HEK293 (cell line): ENCODE data around the gene LAD1.

Source experiments
- CTCF ChIA-PET: fragments of 350-600 bp; formaldehyde crosslinking; extraction: SDS; loops from one replicate; lab custom pipeline; 2021; ENCODE audit warnings: antibody characterized with exemption; lab: Yijun Ruan, JAX
- POLR2A ChIA-PET: fragments of 300-600 bp; formaldehyde crosslinking; extraction: SDS; loops from one replicate; lab custom pipeline; 2020; ENCODE audit warnings: antibody characterized with exemption, inconsistent platforms; lab: Yijun Ruan, JAX
- H3K27ac ChIP-seq: fragments of 200-500 bp; sonication (Bioruptor generic); 2 replicates; pipeline ENCODE4 v1.5.1; 2014; ENCODE audit warnings: low read depth, low read length, control low read depth, inconsistent platforms; ENCODE audit errors: extremely low read depth
- H3K36me3 ChIP-seq, 2 experiments: fragments of 200-500 bp in 1 of 2; sonication (Bioruptor generic) in 1 of 2; 1 replicate in 1 of 2; 2 replicates in 1 of 2; pipeline ENCODE4 v1.5.1; 2014 to 2017; ENCODE audit warnings: inconsistent platforms in 2 of 2, low read length in 2 of 2; ENCODE audit not compliant: control insufficient read depth in 2 of 2, insufficient read depth in 1 of 2
- H3K4me1 ChIP-seq: fragments of 200-500 bp; sonication (Bioruptor generic); 2 replicates; pipeline ENCODE4 v1.5.1; 2014; ENCODE audit warnings: mild to moderate bottlenecking, low read length, inconsistent platforms; ENCODE audit not compliant: control insufficient read depth, insufficient read depth
- H3K4me3 ChIP-seq: 2 replicates; pipeline ENCODE4 v1.5.1; 2011; ENCODE audit warnings: low read depth, mild to moderate bottlenecking, control low read depth, low read length, moderate library complexity
- H3K9me3 ChIP-seq: fragments of 200-500 bp; sonication (Bioruptor generic); 2 replicates; pipeline ENCODE4 v1.5.1; 2014; ENCODE audit warnings: low read depth, low read length, inconsistent platforms; ENCODE audit not compliant: control insufficient read depth, insufficient read depth
- BCL11A ChIP-seq: fragments of 450-650 bp; formaldehyde crosslinking; IDR thresholded peaks from 2 replicates; pipeline ENCODE4 v1.5.1; 2016; ENCODE audit warnings: low read depth, missing biosample characterization, missing genetic modification characterization
- GFI1B ChIP-seq: fragments of 450-650 bp; formaldehyde crosslinking; IDR thresholded peaks from 2 replicates; pipeline ENCODE4 v1.5.1; 2016; ENCODE audit warnings: missing biosample characterization, missing genetic modification characterization
- TCF7L2 ChIP-seq: IDR thresholded peaks from 2 replicates; pipeline ENCODE4 v1.6.1; 2011; ENCODE audit warnings: low read depth, mild to moderate bottlenecking, inconsistent platforms, low read length, moderate library complexity, borderline replicate concordance
- WT1 ChIP-seq: fragments of 450-650 bp; formaldehyde crosslinking; IDR thresholded peaks from 2 replicates; pipeline ENCODE4 v1.5.1; 2016; ENCODE audit warnings: missing biosample characterization, missing genetic modification characterization
- ZBTB21 ChIP-seq: fragments of 450-650 bp; formaldehyde crosslinking; IDR thresholded peaks from 2 replicates; pipeline ENCODE4 v1.5.1; 2017; ENCODE audit warnings: missing biosample characterization, missing genetic modification characterization
- ZBTB7A ChIP-seq: fragments of 450-650 bp; formaldehyde crosslinking; IDR thresholded peaks from 2 replicates; pipeline ENCODE4 v1.5.1; 2016; ENCODE audit warnings: low read depth, missing biosample characterization, missing genetic modification characterization
- ZEB2 ChIP-seq: fragments of 450-650 bp; formaldehyde crosslinking; IDR thresholded peaks from 2 replicates; pipeline ENCODE4 v1.5.1; 2016; ENCODE audit warnings: missing biosample characterization, missing genetic modification characterization
- ZNF223 ChIP-seq: fragments of 450-650 bp; formaldehyde crosslinking; IDR thresholded peaks from 2 replicates; pipeline ENCODE4 v1.5.1; 2016; ENCODE audit warnings: missing biosample characterization, missing genetic modification characterization
- ZNF274 ChIP-seq, 2 experiments: fragments of 200-500 bp in 1 of 2; fragments of 450-650 bp in 1 of 2; sonication (Bioruptor generic) in 1 of 2; formaldehyde crosslinking in 1 of 2; IDR thresholded peaks; 2 replicates each; pipeline versions ENCODE4 v1.5.1 to v1.6.1; 2014 to 2016; ENCODE audit warnings: borderline replicate concordance in 1 of 2, inconsistent platforms in 1 of 2, low read length in 1 of 2, missing biosample characterization in 1 of 2, missing genetic modification characterization in 1 of 2
- ZNF280D ChIP-seq: fragments of 450-650 bp; formaldehyde crosslinking; IDR thresholded peaks from 2 replicates; pipeline ENCODE4 v1.5.1; 2016; ENCODE audit warnings: missing biosample characterization, missing genetic modification characterization
- ZNF341 ChIP-seq: fragments of 450-650 bp; formaldehyde crosslinking; IDR thresholded peaks from 2 replicates; pipeline ENCODE4; 2016; ENCODE audit warnings: low read depth, missing biosample characterization, missing genetic modification characterization
- ZNF350 ChIP-seq: fragments of 450-650 bp; formaldehyde crosslinking; IDR thresholded peaks from 2 replicates; pipeline ENCODE4 v1.5.0; 2017; ENCODE audit warnings: missing biosample characterization, mild to moderate bottlenecking, missing genetic modification characterization
- ZNF404 ChIP-seq: fragments of 450-650 bp; formaldehyde crosslinking; IDR thresholded peaks from 2 replicates; pipeline ENCODE4 v1.5.1; 2017; ENCODE audit warnings: missing biosample characterization, missing genetic modification characterization
- ZNF433 ChIP-seq: fragments of 450-650 bp; formaldehyde crosslinking; IDR thresholded peaks from 2 replicates; pipeline ENCODE4 v1.5.1; 2016; ENCODE audit warnings: missing biosample characterization, missing genetic modification characterization, low read depth
- ZNF449 ChIP-seq: fragments of 450-650 bp; formaldehyde crosslinking; IDR thresholded peaks from 2 replicates; pipeline ENCODE4 v1.5.1; 2017; ENCODE audit warnings: missing biosample characterization, mild to moderate bottlenecking, missing genetic modification characterization, moderate library complexity
- ZNF624 ChIP-seq: fragments of 450-650 bp; formaldehyde crosslinking; IDR thresholded peaks from 2 replicates; pipeline ENCODE4 v1.5.1; 2017; ENCODE audit warnings: missing biosample characterization, missing genetic modification characterization
- ZNF664 ChIP-seq: fragments of 450-650 bp; formaldehyde crosslinking; IDR thresholded peaks from 2 replicates; pipeline ENCODE4 v1.5.1; 2016; ENCODE audit warnings: missing biosample characterization, missing genetic modification characterization
- ZNF76 ChIP-seq: fragments of 450-650 bp; formaldehyde crosslinking; IDR thresholded peaks from 2 replicates; pipeline ENCODE4; 2016; ENCODE audit warnings: low read depth, missing biosample characterization, missing genetic modification characterization, borderline replicate concordance
- ZNF785 ChIP-seq: fragments of 450-650 bp; formaldehyde crosslinking; IDR thresholded peaks from 2 replicates; pipeline ENCODE4 v1.5.1; 2016; ENCODE audit warnings: missing biosample characterization, missing genetic modification characterization
- TF ChIP-seq, protein P1 (sequence below): fragments of 450-650 bp; formaldehyde crosslinking; IDR thresholded peaks from 2 replicates; pipeline ENCODE4 v1.5.1; 2016; ENCODE audit warnings: missing biosample characterization, missing genetic modification characterization, borderline replicate concordance
- TF ChIP-seq, protein P2 (sequence below): fragments of 450-650 bp; formaldehyde crosslinking; IDR thresholded peaks from 2 replicates; pipeline ENCODE4 v1.5.1; 2016; ENCODE audit warnings: missing biosample characterization, missing genetic modification characterization
- TF ChIP-seq, protein P3 (sequence below): fragments of 450-650 bp; formaldehyde crosslinking; IDR thresholded peaks from 2 replicates; pipeline ENCODE4 v1.5.1; 2016; ENCODE audit warnings: missing biosample characterization, missing genetic modification characterization, low read depth

LAD1 gene

DNA sequence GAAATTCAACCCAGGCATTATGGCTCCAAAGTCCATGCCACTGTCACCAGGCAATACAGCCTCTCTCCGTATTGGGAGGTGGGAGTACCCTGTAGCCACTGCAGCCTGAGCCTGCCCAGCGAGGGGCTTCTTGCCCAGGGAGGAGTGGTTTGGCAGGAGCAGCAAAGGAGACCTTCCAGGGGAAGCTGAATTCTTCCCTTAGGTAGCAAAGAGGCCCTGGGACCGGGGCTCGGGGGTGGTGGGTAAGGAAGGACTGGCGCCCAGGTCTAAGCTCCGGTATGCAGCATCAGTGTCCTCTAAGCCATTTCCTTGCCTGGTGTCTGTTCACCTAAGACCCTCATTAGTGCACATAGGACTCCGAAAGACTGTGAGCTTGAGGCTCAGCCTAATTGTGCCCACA, 38.6 kb downstream of the LAD1 start:
- TF ChIP-seq ZNF785 (tag by site-specific recombination) (no peak), TCF7L2 (no peak), BCL11A (tag by site-specific recombination) (no peak), ZNF624 (tag by site-specific recombination) (no peak), ZBTB21 (tag by site-specific recombination) (no peak), ZNF223 (tag by site-specific recombination) (no peak), WT1 (tag by site-specific recombination) (no peak), GFI1B (tag by site-specific recombination) (no peak), ZNF449 (tag by site-specific recombination) (no peak)
- TF ChIP-seq, protein P1, sequence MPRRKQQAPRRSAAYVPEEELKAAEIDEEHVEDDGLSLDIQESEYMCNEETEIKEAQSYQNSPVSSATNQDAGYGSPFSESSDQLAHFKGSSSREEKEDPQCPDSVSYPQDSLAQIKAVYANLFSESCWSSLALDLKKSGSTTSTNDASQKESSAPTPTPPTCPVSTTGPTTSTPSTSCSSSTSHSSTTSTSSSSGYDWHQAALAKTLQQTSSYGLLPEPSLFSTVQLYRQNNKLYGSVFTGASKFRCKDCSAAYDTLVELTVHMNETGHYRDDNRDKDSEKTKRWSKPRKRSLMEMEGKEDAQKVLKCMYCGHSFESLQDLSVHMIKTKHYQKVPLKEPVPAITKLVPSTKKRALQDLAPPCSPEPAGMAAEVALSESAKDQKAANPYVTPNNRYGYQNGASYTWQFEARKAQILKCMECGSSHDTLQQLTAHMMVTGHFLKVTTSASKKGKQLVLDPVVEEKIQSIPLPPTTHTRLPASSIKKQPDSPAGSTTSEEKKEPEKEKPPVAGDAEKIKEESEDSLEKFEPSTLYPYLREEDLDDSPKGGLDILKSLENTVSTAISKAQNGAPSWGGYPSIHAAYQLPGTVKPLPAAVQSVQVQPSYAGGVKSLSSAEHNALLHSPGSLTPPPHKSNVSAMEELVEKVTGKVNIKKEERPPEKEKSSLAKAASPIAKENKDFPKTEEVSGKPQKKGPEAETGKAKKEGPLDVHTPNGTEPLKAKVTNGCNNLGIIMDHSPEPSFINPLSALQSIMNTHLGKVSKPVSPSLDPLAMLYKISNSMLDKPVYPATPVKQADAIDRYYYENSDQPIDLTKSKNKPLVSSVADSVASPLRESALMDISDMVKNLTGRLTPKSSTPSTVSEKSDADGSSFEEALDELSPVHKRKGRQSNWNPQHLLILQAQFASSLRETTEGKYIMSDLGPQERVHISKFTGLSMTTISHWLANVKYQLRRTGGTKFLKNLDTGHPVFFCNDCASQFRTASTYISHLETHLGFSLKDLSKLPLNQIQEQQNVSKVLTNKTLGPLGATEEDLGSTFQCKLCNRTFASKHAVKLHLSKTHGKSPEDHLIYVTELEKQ (tag by site-specific recombination) = no peak
- TF ChIP-seq, protein P2, sequence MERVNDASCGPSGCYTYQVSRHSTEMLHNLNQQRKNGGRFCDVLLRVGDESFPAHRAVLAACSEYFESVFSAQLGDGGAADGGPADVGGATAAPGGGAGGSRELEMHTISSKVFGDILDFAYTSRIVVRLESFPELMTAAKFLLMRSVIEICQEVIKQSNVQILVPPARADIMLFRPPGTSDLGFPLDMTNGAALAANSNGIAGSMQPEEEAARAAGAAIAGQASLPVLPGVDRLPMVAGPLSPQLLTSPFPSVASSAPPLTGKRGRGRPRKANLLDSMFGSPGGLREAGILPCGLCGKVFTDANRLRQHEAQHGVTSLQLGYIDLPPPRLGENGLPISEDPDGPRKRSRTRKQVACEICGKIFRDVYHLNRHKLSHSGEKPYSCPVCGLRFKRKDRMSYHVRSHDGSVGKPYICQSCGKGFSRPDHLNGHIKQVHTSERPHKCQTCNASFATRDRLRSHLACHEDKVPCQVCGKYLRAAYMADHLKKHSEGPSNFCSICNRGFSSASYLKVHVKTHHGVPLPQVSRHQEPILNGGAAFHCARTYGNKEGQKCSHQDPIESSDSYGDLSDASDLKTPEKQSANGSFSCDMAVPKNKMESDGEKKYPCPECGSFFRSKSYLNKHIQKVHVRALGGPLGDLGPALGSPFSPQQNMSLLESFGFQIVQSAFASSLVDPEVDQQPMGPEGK (tag by site-specific recombination) = no peak
- TF ChIP-seq, all 188 proteins: peak for 0
- Histone ChIP-seq H3K4me1 (no peaks in the 10 kb centered on the region), H3K4me3 (no peak overlapping the region), H3K27ac (no peak overlapping the region), H3K36me3 (no peaks in the 10 kb centered on the region), H3K9me3 (no peaks in the 10 kb centered on the region)
- CTCF ChIA-PET = interaction anchor here (0.6 to 8.3 kb wide), 21 partner anchors 13 to 455 kb away, joined by 3 to 145 read pairs (median 5); no protein-coding TSS in a partner anchor
- POLR2A ChIA-PET = no interaction called here

GRCh38 chr1:201359873-201360210, 39.3 kb downstream of the LAD1 start:
- Histone ChIP-seq H3K9me3 (no peaks in the 10 kb centered on the region), H3K4me3 (no peak overlapping the region)
- TF ChIP-seq ZBTB7A (tag by site-specific recombination) (no peak), ZNF404 (no peak), ZNF274 (IDR thresholded peaks at IDR 0.05; ENCODE audit: low read length) (no peak), ZNF274 (tag by site-specific recombination; IDR thresholded peaks at IDR 0.05; ENCODE audit: borderline replicate concordance) (no peak), ZNF664 (tag by site-specific recombination) (no peak), ZNF76 (tag by site-specific recombination) (no peak), ZNF280D (tag by site-specific recombination) (no peak), ZEB2 (tag by site-specific recombination) (no peak), ZNF341 (no peak), ZNF350 (tag by site-specific recombination) (no peak), ZNF433 (no peak)
- TF ChIP-seq, protein P3, sequence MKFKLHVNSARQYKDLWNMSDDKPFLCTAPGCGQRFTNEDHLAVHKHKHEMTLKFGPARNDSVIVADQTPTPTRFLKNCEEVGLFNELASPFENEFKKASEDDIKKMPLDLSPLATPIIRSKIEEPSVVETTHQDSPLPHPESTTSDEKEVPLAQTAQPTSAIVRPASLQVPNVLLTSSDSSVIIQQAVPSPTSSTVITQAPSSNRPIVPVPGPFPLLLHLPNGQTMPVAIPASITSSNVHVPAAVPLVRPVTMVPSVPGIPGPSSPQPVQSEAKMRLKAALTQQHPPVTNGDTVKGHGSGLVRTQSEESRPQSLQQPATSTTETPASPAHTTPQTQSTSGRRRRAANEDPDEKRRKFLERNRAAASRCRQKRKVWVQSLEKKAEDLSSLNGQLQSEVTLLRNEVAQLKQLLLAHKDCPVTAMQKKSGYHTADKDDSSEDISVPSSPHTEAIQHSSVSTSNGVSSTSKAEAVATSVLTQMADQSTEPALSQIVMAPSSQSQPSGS (tag by site-specific recombination) = no peak
- TF ChIP-seq, all 188 proteins: peak for 0
- CTCF ChIA-PET = interaction anchor here (0.6 to 8.3 kb wide), 9 partner anchors 10 to 388 kb away, joined by 3 to 145 read pairs (median 7); no protein-coding TSS in a partner anchor
- H3K36me3 ChIP-seq = no peaks in the 10 kb centered on the region
- H3K27ac ChIP-seq = no peak overlapping the region
- no peaks in the 10 kb centered on the region for H3K4me1 ChIP-seq
- POLR2A ChIA-PET = no interaction called here
